ENCODE results near the gene LAMA4. TPM values are rescaled to one million over a fixed set of nuclear protein-coding genes. Genes with fewer than 3 reads are reported as not detected.

The LAMA4 gene
- total RNA-seq, 1 donor from 2014 or later, result 209 TPM

DNA sequence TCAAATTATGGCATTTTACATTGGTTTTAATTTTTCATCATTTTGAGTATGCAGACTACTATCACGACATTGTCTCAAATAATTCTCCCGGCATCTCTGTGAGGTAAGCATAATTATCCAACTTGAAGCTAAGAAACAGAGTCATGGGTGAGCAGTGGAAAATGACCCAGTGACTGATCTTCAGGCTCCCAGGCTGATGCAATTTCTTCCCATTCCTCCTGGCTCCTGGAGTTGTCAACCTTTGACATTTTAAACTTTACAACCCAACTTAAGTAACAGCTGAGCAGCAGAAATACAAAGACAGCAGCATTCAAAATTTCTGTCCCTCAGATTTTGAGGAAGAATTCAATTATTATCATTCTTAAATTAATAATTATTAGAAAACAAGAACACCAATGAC is 13.7 kb upstream of the LAMA4 start:
- TF ChIP-seq, protein P1, sequence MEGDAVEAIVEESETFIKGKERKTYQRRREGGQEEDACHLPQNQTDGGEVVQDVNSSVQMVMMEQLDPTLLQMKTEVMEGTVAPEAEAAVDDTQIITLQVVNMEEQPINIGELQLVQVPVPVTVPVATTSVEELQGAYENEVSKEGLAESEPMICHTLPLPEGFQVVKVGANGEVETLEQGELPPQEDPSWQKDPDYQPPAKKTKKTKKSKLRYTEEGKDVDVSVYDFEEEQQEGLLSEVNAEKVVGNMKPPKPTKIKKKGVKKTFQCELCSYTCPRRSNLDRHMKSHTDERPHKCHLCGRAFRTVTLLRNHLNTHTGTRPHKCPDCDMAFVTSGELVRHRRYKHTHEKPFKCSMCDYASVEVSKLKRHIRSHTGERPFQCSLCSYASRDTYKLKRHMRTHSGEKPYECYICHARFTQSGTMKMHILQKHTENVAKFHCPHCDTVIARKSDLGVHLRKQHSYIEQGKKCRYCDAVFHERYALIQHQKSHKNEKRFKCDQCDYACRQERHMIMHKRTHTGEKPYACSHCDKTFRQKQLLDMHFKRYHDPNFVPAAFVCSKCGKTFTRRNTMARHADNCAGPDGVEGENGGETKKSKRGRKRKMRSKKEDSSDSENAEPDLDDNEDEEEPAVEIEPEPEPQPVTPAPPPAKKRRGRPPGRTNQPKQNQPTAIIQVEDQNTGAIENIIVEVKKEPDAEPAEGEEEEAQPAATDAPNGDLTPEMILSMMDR (IDR thresholded peaks at IDR 0.05), result no peak
- Mint-ChIP-seq H3K4me3 (ENCODE audit: unreplicated experiment) (no peak overlapping the region), H3K4me1 (ENCODE audit: unreplicated experiment) (no peaks in the 10 kb centered on the region), H3K36me3 (ENCODE audit: unreplicated experiment) (no peaks in the 10 kb centered on the region), H3K27ac (ENCODE audit: unreplicated experiment) (no peak overlapping the region), H3K9me3 (ENCODE audit: unreplicated experiment) (no peaks in the 10 kb centered on the region), H3K27me3 (ENCODE audit: unreplicated experiment) (no peaks in the 10 kb centered on the region)
- DNase-seq (ENCODE audit: extremely low spot score, unreplicated experiment), result no peak

GRCh38 chr6:112266331-112266730 is 12.0 kb upstream of the LAMA4 start:
- Mint-ChIP-seq H3K27me3 (ENCODE audit: unreplicated experiment) (no peaks in the 10 kb centered on the region), H3K4me3 (ENCODE audit: unreplicated experiment) (no peak overlapping the region), H3K4me1 (ENCODE audit: unreplicated experiment) (no peaks in the 10 kb centered on the region), H3K9me3 (ENCODE audit: unreplicated experiment) (no peaks in the 10 kb centered on the region), H3K27ac (ENCODE audit: unreplicated experiment) (no peak overlapping the region), H3K36me3 (ENCODE audit: unreplicated experiment) (no peaks in the 10 kb centered on the region)
- DNase-seq (ENCODE audit: extremely low spot score, unreplicated experiment), result no peak
- TF ChIP-seq, protein P1 (IDR thresholded peaks at IDR 0.05), result no peak

GRCh38 chr6:112259337-112259675 is 4.9 kb upstream of the LAMA4 start:
- H3K27me3 Mint-ChIP-seq (ENCODE audit: unreplicated experiment), result no peaks in the 10 kb centered on the region
- H3K27ac Mint-ChIP-seq (ENCODE audit: unreplicated experiment), result no peak overlapping the region
- no peak overlapping the region for H3K4me3 Mint-ChIP-seq (ENCODE audit: unreplicated experiment)
- H3K9me3 Mint-ChIP-seq (ENCODE audit: unreplicated experiment), result no peaks in the 10 kb centered on the region
- peaks cover 9% of the 10 kb centered on the region for H3K4me1 Mint-ChIP-seq (ENCODE audit: unreplicated experiment)
- no peak for DNase-seq (ENCODE audit: extremely low spot score, unreplicated experiment)
- no peaks in the 10 kb centered on the region for H3K36me3 Mint-ChIP-seq (ENCODE audit: unreplicated experiment)
- TF ChIP-seq, protein P1 (IDR thresholded peaks at IDR 0.05), result no peak

DNA sequence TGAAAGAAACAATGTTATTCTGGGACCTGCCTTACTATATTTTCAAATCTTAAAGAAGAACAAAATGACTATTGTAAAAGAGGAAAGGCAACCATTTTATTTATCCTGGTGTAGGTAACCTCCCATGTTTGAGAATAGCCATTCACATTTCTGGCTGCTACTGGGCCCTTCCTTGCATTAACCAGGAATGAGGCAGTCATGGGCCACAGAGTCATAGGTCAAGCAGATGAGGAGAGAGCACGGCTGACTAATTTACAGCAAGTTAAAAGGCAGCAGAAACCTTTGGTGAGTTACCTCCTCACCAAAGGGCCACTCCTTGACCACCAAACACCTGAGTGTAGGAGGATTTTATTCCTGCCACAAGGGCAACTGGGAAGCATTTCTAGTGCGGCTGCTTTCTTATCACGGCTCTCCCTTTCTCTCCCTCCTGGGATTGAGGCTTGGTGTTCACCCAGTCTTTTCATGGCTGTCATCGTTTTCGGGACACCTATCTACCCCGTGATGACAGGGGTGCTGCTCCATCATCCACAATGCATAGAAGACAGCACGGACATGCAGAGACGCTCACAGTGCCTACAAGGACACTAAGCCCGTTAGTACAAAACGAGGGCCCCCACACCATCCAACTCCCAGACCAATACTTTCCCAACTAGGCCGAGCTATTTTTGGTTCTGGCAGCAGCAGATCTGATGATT is 4.4 kb upstream of the LAMA4 start:
- no peak for DNase-seq (ENCODE audit: extremely low spot score, unreplicated experiment)
- Mint-ChIP-seq H3K36me3 (ENCODE audit: unreplicated experiment) (no peaks in the 10 kb centered on the region), H3K4me1 (ENCODE audit: unreplicated experiment) (peaks cover 13% of the 10 kb centered on the region), H3K9me3 (ENCODE audit: unreplicated experiment) (no peaks in the 10 kb centered on the region), H3K4me3 (ENCODE audit: unreplicated experiment) (no peak overlapping the region), H3K27me3 (ENCODE audit: unreplicated experiment) (no peaks in the 10 kb centered on the region), H3K27ac (ENCODE audit: unreplicated experiment) (no peak overlapping the region)
- TF ChIP-seq, protein P1 (IDR thresholded peaks at IDR 0.05), result no peak

- no peaks in the 10 kb centered on the region for H3K27me3 Mint-ChIP-seq (ENCODE audit: unreplicated experiment)
- TF ChIP-seq, protein P1 (IDR thresholded peaks at IDR 0.05), result no peak
- H3K4me1 Mint-ChIP-seq (ENCODE audit: unreplicated experiment), result peaks cover 23% of the 10 kb centered on the region
- H3K36me3 Mint-ChIP-seq (ENCODE audit: unreplicated experiment), result no peaks in the 10 kb centered on the region
- no peak overlapping the region for H3K4me3 Mint-ChIP-seq (ENCODE audit: unreplicated experiment)
- DNase-seq (ENCODE audit: extremely low spot score, unreplicated experiment), result no peak
- H3K27ac Mint-ChIP-seq (ENCODE audit: unreplicated experiment), result no peak overlapping the region
- H3K9me3 Mint-ChIP-seq (ENCODE audit: unreplicated experiment), result no peaks in the 10 kb centered on the region
Observed at GRCh38 chr6:112257178-112257855, 3.0 kb upstream of the LAMA4 start.

Measured in osteocyte (in vitro differentiated cells).